ENCODE measurements around the gene POLDIP2. TPM values are rescaled to one million over a fixed set of nuclear protein-coding genes. Genes with fewer than 3 reads are reported as not detected.

POLDIP2 gene
- total and polyA plus RNA-seq, 2 of the 13 experiments (the other 11 are each of a cell fraction or from before 2014, with no cell fraction given), result 85.9 to 114 TPM

DNA sequence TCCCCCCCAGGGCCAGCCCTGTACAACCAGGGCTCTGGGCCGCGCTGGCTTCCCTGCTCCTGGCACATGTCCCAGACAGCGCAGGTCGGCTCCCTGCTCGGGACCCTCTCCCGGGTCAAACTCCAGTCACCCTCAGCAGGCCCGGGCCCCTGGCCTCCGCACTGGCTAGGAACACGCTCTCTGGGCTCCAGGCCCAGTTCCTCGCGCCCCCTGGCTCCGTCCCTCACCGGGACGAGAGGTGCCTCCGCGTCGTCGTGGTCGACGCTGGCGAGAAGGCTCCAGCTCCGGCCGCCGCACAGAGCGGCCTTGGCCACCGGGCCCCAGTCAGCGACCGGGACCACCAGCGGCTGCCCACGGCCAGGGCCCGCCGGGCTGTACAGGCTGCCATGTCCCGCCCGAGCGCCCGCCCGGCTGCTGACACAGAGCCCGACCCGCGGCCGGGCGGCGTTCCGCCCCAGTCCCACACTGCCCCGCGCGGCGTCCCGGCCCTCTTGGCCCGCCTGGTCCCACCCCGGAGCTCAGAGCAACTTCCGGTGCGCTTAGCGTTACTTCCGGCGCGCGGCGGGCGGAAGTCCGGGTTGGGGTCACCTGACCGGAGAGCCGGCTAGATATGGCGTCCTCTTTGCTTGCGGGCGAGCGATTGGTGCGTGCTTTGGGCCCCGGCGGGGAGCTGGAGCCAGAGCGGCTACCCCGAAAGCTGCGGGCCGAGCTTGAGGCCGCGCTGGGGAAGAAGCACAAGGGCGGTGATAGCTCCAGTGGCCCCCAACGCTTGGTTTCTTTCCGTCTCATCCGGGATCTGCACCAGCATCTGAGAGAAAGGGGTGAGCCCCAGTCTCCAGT, at the start of gene POLDIP2 (continued):
- TF ChIP-seq PAXIP1 (CRISPR knock-in tag; conservative IDR thresholded peaks at IDR 0.05) (peak; percentile 57), SMAD1 (CRISPR knock-in tag; IDR thresholded peaks at IDR 0.05; ENCODE audit: borderline replicate concordance, low read depth) (0 out of 2 replicates have a peak, but pooled peaks have one; percentile 54), ARNTL (CRISPR knock-in tag; IDR thresholded peaks at IDR 0.05) (peak; percentile 41), POLR2A (IDR thresholded peaks at IDR 0.05; ENCODE audit: insufficient read depth in 1 of 2, low read depth in 2 of 2, low read length in 2 of 2) (peak; percentile 83 to 93), ZNF644 (CRISPR knock-in tag; IDR thresholded peaks at IDR 0.05; ENCODE audit: low read depth) (no peak), ZFP41 (CRISPR knock-in tag; IDR thresholded peaks at IDR 0.05; ENCODE audit: borderline replicate concordance) (no peak), ZNF775 (CRISPR knock-in tag; IDR thresholded peaks at IDR 0.05; ENCODE audit: borderline replicate concordance) (no peak), USF2 (IDR thresholded peaks at IDR 0.05; ENCODE audit: low read depth, low read length) (peak; percentile 70), USF2 (CRISPR knock-in tag; IDR thresholded peaks at IDR 0.05; ENCODE audit: borderline replicate concordance) (peak; percentile 95; the same call in 1 of the 2 replicates), SP5 (CRISPR knock-in tag; IDR thresholded peaks at IDR 0.05; ENCODE audit: borderline replicate concordance, low read depth) (no peak), CSRNP1 (CRISPR knock-in tag; IDR thresholded peaks at IDR 0.05) (peak; percentile 96), POLR2AphosphoS2 (IDR thresholded peaks at IDR 0.05; ENCODE audit: low read depth, low read length) (no peak), ZNF282 (IDR thresholded peaks at IDR 0.05; ENCODE audit: partially characterized antibody) (no peak), ZNF501 (CRISPR knock-in tag; IDR thresholded peaks at IDR 0.05) (peak; percentile 94), HMG20A (CRISPR knock-in tag; IDR thresholded peaks at IDR 0.05; ENCODE audit: borderline replicate concordance) (no peak), CREB3 (CRISPR knock-in tag; IDR thresholded peaks at IDR 0.05) (no peak), ZNF589 (CRISPR knock-in tag; conservative IDR thresholded peaks at IDR 0.05) (no peak), SUZ12 (IDR thresholded peaks at IDR 0.05; ENCODE audit: low read depth, low read length) (peak; percentile 39; the same call in 1 of the 2 replicates), SP2 (CRISPR knock-in tag; IDR thresholded peaks at IDR 0.05) (peak; percentile 85)
- TF ChIP-seq, protein P1, sequence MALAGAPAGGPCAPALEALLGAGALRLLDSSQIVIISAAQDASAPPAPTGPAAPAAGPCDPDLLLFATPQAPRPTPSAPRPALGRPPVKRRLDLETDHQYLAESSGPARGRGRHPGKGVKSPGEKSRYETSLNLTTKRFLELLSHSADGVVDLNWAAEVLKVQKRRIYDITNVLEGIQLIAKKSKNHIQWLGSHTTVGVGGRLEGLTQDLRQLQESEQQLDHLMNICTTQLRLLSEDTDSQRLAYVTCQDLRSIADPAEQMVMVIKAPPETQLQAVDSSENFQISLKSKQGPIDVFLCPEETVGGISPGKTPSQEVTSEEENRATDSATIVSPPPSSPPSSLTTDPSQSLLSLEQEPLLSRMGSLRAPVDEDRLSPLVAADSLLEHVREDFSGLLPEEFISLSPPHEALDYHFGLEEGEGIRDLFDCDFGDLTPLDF (CRISPR knock-in tag; IDR thresholded peaks at IDR 0.05), result peak; percentile 76
